IPS-NIHi11 (cell line): ENCODE data around the gene TCTN1.
A peak's percentile ranks its signal among the peaks of the same experiment; 100 is the strongest.
"Not testable (repeated sequence)": the region's sequence is repeated elsewhere in the genome, so short reads cannot be mapped to it uniquely, and the experiment has no call there.

Experiments used
- DNase-seq: peaks from one replicate; pipeline ENCODE4 v3.0.0; 2012; ENCODE audit warnings: mixed read lengths, low spot score

The TCTN1 gene

DNA sequence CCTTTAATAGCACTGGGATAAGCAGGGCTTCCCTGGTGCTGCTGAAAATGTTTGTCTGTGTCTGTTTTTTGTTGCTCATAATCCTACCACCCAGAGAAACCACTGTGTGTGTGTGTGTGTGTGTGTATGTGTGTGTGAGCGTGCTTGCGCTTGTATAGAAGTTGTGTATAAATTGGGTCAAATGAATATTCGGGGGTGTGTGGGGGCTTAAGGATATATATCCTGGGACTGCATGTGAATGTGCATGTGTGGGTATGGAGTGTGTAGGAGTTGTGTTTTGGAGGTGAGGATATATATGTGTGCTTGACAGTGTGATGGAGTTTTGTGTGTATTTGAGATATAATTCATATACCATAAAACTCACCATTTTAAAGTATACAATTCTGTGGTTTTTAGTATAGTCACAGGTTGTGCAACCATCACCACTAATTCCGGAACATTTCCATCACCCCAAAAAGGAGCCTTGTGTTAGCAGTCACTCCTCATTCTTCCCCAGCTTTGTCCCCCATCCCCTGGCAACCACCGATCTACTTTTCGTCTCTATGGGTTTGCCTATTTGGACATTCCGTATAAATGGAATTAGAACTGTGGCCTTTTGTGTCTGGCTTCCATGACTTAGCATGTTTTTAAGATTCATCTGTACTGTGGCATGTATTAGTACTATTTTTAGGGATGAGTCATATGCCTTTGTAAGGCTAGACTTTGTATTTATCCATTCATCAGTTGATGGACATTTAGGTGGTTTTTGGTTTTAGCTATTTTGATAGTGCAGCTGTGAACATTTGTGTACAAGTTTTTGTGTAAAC lies 25.6 kb downstream of the TCTN1 start:
- no peak for DNase-seq

GRCh38 chr12:110640275-110641025 lies 26.5 kb downstream of the TCTN1 start:
- no peak for DNase-seq

DNA sequence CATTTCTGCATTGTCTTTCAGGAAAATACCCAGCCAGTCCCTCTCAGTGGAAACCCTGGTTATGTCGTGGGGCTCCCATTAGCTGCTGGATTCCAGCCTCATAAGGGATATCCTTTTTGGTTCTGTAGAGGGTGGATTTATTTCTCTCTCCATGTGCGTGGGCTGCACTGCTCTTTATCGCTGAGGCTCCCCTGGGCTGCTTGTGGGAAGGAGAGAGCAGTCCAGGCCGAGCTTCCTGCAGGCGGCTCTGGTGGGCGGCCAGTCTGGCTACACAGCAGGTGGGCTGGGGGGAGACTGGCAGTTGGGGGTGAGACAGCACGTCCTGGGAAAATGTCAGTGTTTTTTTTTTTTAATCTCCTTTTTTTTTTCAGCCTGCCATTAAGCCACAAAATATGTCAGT lies 27.6 kb downstream of the TCTN1 start:
- peak; percentile 41 for DNase-seq

DNA sequence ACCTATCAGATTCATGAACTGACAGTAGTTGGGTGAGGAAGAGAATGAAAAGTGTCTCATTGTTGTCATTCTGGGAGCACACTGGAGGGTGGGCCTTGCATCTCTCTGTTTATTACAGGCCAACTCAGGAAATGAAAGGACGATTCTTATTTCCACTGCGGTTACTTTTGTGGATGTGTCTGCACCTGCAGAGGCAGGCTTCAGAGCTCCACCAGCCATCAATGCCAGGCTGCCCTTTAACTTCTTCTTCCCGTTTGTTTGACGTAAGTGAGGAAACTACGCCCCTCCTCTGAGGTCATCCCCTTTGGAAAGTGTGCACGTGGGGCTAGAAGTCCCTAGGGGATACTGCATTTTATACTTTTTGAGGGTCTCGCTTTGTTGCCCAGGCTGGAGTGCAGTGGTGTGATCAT lies 33.7 kb downstream of the TCTN1 start:
- no peak for DNase-seq

DNA sequence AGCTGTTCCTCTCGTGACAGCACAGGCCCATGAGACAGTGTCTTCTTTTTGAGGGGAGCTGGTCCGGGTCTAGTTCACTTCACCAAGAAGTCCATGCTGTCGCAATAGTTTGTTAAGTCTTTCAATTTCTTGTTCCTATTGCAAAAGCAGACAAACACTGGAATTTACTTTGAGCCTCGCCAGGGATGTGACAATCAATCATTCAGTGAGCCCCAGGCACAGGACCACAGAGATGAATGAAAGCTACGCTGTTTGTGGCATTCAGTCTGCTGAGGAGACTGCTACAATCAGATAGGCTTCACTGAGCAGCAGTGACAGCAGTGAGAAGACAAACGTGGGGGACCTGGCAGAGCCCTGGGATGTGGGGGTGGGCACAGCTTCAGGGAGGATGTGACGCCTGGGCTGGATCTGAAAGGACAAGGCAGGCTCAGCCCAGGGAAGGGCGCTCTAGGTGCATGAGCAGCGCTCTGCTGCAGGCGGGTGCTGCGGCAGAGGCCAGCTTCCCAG lies 35.5 kb downstream of the TCTN1 start:
- no peak for DNase-seq

DNA sequence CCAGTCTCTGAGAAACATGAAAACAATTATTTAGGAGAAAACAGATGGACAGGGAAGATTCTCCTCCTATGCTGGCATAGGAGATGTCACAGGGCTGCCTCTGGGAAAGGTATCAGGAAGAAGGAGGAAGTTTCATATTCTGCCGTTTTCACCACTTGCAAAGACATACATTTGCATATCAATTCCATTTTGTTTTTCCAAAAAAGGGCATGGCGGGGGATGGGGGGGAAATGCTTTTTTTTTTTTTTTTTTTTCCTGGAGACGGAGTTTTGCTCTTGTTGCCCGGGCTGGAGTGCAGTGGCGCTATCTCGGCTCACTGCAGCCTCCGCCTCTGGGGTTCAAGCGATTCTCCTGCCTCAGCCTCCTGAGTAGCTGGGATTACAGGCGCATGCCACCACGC lies 40.3 kb downstream of the TCTN1 start:
- DNase-seq = not testable (repeated sequence)

DNA sequence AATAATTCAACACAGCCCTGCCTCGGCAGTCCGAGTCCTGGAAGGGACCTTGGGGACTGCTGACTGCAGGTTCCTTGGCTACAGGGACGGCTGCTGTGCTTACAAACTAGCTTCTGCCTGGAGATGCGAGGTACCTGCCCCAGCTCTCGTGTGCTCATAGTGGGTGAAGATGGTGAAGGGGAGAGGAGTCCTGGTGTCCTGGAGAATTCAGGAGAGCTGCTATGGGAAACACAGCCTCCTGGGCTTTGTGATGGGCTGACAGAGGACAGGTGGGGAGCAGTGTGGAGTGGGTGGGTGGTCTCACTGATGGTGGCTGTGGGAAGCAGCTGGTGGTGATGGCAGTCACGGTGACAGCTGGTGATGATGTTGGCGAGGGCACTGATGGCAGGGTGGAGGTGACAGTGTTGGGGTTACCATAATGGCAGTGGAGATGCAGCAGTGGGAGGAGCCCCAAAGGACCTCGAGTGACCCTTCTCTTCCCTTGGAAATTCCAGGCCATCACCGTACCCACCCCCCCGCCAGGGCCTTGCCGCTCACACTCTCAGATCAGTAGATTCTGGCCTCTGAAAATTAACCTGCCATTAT lies 42.2 kb downstream of the TCTN1 start:
- no peak for DNase-seq

DNA sequence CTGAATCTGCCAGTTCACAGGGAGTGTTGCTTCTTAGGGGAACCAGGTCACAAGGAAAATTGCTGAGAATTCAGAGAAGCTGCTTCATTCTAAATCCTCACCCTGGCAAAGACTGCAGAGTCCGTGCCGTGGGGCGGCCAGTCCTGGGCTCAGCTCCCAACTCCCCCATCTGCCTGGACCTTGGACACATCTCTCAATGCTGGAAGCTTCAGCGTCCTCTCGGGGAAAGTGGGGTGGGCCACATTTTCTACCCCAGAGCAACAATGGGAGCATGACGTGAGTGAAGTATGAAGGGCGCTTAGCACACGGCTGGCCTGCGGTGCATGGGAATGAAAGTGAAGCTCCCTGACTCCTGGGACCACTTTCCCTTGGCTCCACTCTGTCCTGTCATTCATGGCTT lies 43.8 kb downstream of the TCTN1 start:
- DNase-seq = no peak

GRCh38 chr12:110658242-110658641 lies 44.3 kb downstream of the TCTN1 start:
- no peak for DNase-seq

DNA sequence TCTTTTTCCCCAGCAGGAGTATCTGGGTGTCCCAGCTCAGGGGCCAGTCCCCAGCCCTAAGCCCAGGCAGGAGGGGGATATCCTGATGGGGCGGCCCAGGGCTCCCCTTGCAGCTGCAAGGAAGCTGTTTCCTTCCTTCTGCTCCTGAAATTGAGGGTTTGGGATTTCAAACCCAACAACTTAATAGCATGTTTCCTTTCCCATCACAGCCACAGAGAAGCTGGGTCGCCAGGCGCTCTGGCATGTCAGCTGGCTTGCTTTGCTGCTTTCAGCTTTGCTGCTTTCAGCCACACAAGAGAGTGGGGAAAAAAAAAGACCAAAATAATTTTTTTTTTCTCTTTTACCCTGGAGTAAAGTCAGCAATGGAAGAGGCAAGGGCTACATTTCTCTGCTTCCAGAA lies 44.9 kb downstream of the TCTN1 start:
- no peak for DNase-seq

DNA sequence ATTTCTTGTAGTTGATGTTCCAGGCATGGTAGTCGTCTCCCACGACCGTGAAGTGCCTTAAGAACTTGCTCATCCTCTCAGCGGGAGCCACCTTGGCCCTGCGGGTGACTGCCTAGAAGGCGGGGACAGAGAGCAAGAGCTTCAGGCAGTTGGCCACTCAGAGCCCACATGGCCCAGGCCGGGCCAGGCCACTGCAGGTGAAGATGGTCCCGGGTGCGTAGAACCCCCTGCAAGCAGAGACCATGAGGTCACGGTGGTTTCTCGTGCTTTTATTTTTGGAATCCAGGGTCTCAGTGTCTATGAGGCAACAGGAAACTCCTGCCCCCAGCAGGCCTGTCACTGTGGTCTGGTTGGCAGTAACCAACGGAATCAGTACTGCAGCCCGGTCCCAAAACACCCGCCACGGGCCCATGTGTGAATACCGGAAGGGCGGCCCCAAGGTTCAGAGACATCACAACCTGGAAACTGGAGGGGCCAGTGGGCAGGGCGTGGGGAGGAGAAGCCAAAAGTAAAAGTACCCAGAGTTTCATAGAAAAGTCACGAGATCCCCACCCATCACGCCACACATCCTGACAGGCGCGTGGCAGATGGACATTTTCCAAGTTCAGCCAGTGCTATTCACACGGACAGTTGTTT lies 47.5 kb downstream of the TCTN1 start:
- no peak for DNase-seq

GRCh38 chr12:110666892-110667291 lies 53.0 kb downstream of the TCTN1 start:
- DNase-seq = no peak

DNA sequence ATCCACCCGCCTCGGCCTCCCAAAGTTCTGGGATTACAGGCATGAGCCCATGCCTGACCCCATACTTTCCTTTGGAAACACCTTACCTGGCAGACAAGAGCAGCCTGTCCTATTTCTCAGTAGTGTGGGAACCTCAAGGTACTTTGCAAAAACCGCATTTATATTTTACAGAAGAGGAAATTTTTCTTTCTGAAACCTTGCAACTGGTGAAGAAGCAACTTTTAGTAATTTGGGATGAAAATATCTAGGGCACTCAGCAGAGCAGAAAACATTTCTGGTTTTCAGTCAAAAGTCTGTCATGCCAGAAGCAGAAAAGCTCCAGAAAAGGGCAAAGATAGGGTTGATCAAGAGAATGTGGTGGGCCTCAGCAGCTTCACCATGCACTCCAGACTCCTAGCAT lies 53.7 kb downstream of the TCTN1 start:
- DNase-seq = no peak

- no peak for DNase-seq
These were observed 54.7 kb downstream of the TCTN1 start for GRCh38 chr12:110668480-110669192.

- no peak for DNase-seq
These were observed 55.2 kb downstream of the TCTN1 start for GRCh38 chr12:110669193-110669502.

DNA sequence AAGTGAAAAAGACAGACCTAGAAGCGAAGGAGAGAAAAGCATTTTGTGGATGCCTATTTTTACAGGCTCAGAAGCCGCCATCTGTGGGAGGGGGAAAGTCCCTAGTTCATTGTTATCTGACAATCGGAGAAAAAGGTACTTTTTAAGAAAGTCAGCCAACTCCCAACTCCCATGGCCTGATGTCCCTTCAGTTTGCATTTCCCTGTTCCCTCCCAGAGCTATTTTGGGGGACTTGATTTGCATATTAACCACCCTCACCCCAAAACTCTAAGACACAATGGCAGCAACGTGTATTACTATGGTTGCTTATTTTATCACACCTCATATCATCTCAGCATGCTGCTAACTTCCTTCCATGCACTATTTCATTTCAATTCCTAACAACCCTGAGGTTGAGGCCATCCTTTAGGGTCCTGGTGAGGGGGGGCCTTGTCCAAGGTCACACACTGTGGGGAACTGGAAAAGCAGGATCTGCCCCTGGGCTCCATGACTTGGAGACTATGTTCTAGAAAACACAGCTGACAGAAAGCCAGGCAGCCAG lies 56.3 kb downstream of the TCTN1 start:
- DNase-seq = no peak

- no peak for DNase-seq
These were observed 62.2 kb downstream of the TCTN1 start for GRCh38 chr12:110676171-110676570.

GRCh38 chr12:110677206-110677911 lies 63.4 kb downstream of the TCTN1 start:
- DNase-seq = no peak

DNA sequence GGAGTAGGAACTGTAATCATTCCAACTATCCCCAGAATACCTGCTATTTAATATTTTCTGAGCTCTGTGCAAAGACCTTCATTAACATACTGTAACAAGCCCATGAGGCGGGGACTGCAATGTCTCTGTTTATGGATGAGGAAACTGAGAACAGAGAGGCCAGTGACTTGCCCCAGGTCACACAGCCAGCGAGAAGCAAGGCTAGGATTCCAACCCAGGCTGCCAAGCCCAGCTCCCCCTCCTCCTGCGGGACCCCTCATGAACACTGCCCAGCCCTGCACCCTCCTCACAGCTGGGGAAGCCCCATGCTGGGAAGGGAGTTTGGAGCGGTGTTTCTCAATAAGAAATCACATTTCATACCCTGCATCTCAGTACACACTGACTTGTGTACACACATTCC lies 64.1 kb downstream of the TCTN1 start:
- no peak for DNase-seq

DNA sequence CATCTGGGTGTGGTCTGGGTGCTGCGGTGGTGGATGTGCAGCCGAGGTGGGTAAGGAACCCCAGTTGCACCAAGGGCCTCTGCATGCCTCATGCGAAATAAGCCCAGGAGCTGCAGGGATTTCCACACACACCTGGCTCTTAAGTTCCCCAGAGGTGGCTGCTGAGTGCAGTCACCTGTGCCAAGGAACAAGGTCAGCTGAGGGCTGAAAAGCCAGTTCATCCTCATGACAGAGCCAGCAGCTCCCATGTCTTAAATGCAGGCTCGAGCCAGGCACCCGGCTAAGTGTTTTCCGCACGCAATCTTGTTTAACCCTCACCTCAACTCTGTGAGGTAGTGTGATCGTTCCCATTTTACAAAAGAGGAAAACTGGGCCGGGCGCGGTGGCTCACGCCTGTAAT lies 65.3 kb downstream of the TCTN1 start:
- DNase-seq = no peak

- DNase-seq = no peak
These were observed 66.1 kb downstream of the TCTN1 start for GRCh38 chr12:110680032-110680431.
